Stimulated activated CD4-positive, alpha-beta T cell treated with anti-CD3 and anti-CD28 coated beads, TNF-alpha, amount 100 ng/mL, for 48 hours (primary cell): Measurements from ENCODE around the gene NPTN.
"Not testable (repeated sequence)": the region's sequence is repeated elsewhere in the genome, so short reads cannot be mapped to it uniquely, and the experiment has no call there.

Experiments
- DNase-seq, 3 donors: peaks; one replicate each; pipeline ENCODE4 v3.0.0-alpha.2; 2020; ENCODE audit warnings: low read depth in 3 of 3

Gene NPTN

DNA sequence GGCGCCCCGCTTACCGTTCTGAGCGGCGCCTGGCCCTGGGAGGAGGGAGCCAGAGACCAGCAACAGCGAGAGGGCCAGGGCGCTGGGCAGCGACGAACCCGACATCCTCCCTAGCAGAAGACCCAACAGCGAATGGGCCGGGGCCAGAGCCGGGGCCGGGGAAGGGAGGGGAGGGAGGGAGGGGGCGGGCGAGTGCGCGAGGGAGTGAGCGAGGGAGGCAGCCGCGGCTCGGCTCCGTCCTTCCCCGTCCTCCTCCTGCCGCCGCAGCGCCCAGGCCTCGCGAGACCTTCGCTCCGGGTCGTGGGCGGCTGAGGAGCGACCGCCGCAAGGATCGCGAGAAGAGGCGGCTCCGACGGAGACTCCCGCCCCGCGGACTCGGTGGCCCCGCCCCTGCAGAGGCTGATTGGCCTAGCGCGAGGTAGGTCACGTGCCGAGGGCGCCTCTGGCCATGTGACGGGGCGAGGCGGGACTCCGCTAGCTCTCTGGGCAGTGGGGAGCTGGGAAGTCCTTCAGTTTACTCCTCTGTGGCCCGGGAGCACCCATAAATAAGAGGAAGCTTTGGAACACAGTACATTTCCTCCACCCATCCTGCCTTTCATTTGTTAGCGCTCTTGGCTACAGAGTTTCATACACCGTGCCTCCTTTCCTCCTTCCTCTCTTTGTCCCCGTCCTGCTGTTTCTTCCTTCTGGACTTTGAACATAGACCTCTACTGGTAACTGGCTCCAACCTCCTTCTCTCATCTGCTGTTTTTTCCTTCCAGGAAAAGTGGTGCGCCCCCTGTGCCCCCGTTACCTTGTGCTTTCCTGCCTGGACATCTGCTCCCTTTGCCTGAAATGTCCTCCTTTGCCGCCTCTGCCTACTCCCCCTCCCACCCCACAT lies at the start of gene NPTN:
TSS of gene NPTN (minus strand) at position 279 of the 880 bp plus-strand sequence. CDS start at position 105, 174 bp downstream.
- DNase-seq, result peak; percentile 96 to 98 (median 97)

DNA sequence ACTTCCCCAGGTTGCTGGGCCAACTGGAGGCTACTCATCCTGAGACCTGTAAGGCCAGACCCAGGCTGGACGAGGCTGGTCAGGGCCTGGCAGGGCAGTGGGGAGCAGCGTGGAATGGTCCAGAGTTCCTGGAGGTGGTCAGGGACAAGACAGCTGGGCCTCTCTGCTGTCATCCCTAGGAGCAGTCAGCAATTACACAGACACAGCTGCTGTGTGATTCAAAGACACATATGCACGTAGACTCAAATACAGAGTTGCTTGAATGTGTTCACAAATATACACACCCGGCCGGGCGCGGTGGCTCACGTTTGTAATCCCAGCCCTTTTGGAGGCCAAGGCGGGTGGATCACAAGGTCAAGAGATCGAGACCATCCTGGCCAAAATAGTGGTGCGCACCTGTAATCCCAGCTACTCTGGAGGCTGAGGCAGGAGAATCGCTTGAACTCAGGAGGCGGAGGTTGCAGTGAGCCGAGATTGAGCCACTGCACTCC lies 49.5 kb upstream of the NPTN start:
- DNase-seq, result no peak

GRCh38 chr15:73681856-73682599 lies 48.8 kb upstream of the NPTN start:
- DNase-seq, result no peak

- DNase-seq, result no peak
These were observed 47.9 kb upstream of the NPTN start for GRCh38 chr15:73681063-73681462.

DNA sequence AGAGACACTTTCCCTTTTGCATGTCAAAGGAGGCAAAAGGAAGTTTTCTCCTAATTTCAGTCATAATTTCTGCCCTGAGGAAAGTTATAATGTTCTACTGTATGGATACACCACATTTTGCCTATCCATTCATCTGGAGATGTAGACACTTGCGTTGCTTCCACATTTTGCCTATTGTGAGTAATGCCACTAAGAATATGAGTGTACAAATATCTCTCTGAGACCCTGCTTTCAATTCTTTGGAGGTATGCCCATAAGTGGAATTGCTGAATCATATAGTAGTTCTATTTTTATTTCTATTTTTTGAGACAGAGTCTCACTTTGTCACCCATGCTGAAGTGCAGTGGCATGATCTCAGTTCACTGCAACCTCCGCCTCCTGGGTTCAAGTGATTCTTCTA lies 47.4 kb upstream of the NPTN start:
- no peak for DNase-seq

- no peak for DNase-seq
These were observed 46.8 kb upstream of the NPTN start for GRCh38 chr15:73679964-73680363.

GRCh38 chr15:73679180-73679579 lies 46.0 kb upstream of the NPTN start:
- no peak for DNase-seq

DNA sequence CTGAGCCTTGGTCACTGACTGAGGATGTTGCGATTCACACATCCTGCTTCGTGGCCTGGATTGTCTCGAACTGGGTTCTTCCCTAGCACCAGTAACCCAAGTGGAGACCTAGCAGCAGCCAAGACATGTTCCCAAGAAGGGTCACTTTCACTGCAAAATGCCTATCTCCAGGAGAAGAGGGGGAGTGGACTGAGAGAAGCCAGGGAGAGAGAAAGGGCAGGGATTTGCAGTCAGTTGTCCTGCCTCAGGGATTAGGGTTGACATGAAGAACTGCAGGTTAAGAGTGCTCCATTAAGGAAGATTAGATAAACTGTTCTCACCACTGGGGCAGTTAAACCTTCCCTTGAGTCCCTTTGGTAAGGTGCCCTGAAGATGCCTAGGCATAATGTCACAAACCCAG lies 45.3 kb upstream of the NPTN start:
- DNase-seq, result no peak

- DNase-seq, result no peak
These were observed 44.5 kb upstream of the NPTN start for GRCh38 chr15:73677733-73678132.

DNA sequence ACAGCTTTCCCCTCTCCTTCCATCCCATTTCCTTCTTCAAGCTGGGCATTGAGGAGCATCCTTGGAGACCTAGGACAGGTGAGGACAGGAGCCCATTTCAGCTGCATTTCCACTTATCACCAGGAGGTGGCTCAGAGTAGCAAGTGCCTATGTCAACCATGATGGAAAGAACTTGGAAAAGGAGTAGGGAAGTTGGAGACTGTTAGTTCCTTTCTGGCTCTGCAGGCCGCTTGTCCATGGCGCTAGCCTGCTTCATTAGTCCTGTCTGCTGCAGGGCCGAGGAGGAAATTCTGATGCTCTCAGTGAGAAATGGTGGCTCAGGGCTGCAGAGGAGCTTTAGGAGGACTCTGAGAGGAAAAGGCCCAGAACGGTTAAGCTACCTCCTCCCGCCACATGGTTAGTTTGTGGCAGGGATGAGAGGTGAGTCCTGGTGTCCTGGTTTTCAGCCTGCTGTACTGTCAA lies 44.0 kb upstream of the NPTN start:
- peak in 1 of 3 donors; percentile 16 for DNase-seq

- no peak for DNase-seq
These were observed 41.4 kb upstream of the NPTN start for GRCh38 chr15:73674587-73674986.

DNA sequence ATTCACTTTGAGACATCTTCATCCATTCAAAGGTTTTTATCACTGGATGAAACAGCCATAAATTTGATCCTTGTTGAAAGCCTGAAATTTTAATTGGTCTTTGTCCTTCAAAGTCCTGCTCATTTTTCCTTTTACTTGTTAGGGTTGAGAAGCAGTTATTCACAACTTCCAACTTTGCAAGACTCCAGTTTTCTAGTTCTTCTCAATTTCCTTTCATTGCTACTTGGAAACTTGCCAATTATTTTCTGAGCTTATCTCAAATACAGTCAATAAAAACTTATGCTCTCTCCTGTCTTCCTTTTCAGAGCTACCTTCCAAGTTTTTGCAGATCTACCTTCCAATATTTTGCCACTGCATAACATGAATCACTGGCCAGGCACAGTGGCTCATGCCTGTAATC lies 27.3 kb upstream of the NPTN start:
- no peak for DNase-seq

- no peak for DNase-seq
These were observed 25.5 kb upstream of the NPTN start for GRCh38 chr15:73658645-73659044.

- no peak for DNase-seq
These were observed 22.5 kb upstream of the NPTN start for GRCh38 chr15:73655724-73656123.

- no peak for DNase-seq
These were observed 21.5 kb upstream of the NPTN start for GRCh38 chr15:73654659-73655058.

DNA sequence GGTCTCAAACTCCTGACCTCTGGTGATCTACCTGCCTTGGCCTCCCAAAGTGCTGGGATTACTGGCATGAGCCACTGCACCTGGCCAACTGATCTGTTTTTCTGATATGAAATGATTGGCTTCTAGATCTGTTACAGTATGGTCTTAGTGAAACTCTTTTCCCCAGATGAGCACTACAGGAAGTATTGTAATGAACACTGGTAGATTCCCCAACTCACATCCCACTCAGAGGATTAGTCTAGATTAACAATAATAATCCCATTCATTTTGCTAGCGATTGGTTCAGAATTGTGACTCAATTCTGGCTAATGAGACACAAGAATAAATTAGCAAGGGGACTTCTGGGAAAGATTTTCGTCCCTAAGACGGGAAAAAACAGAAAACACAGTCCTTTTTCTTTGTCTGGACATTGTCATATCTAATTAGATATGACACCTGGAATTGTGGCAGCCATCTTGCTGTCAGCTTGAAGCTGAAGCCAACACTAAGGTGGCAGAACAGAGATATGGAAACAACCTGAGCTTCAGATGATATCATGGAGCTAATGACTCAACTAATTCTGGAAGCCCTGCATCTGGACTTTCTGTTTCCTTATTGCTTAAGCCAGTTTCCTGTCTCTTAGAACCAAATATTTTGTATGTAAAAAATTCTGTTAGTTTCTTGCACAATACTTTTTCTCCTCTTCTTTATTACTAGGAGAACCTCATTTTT lies 17.4 kb upstream of the NPTN start:
- no peak for DNase-seq

DNA sequence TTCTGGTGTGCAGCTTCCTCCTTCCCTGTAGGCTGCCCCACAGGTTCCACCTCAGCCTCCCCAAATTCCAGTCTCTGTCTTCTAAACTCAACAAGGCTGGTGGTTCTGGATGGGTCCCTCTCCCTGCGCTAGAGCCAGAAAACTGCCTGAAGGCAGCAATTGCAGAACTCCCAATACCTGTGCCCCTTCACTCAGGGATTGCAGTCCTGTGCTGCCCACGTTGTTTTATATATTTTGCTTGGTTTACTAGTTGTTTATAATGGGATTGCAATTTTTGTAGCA lies 14.8 kb upstream of the NPTN start:
- no peak for DNase-seq

DNA sequence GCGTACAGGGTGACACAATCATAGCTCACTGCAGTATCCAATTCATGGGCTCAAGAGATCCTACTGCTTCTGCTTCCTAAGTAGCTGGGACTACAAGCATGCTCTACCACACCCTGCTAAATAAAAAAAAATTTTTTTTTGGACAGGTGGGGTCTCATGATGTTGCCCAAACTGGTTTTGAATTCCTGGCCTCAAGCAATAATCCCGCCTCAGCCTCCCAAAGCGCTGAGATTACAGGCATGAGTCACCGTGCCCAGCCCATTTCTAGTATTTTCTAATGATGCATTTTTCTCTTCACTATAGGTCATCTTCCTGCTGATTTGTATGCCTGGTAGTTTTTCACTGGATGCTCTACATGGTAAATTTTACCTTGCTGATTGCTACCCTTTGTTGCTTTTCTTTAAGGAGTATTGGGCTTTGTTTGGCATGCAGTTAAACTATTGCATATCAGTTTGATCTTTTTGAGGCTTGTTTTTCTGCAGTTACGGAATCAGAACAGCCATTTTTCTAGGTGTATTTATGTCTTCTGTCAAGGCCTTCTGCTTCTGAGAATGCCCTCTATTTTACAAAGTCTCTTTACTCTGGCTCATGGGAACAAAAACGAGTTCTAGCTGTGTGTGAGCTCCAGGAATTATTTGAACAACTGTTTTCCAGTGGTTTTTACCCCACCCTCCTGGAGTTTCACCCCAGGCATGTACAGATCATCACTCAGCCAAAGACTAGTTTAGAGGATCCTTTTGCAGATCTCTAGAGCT lies 14.2 kb upstream of the NPTN start:
- DNase-seq, result no peak

DNA sequence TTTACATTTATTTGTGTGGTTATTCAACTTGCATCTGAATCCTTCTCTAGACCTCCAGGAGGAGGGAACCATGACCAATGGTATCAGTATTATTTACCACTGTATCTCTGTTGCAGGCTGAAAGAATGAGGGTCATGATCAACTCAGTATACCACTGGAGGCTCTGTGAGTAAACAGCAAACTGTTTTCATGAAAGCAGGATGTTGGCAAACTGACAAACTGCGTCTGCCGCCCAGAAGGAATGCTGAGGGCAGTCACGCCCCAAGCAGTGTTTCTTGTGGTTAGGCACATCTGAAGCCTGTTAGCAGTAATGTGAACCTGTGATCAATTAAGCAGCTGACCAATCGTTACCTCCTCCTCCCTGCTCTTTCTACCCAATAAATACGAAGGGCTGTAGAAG lies 6.3 kb upstream of the NPTN start:
- DNase-seq, result not testable (repeated sequence)

DNA sequence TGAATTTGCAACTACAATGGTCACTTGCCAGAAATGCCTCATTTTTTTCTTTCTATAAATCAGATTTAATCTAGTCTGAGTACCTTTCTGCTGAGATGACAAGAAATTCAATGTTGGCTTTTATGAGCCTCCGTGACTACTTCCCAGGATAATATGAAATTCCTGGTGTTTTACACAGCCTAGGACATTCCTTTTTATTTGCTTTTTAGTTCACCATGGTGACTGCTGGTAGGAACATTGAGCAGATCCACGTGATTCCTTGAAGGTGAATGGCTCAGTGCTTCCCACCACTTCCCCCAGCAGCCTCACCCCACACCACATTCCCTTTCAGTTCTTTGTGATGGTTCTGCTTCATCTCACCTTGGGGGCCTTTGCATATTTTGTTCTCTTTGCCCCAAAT lies 4.3 kb upstream of the NPTN start:
- DNase-seq, result no peak

DNA sequence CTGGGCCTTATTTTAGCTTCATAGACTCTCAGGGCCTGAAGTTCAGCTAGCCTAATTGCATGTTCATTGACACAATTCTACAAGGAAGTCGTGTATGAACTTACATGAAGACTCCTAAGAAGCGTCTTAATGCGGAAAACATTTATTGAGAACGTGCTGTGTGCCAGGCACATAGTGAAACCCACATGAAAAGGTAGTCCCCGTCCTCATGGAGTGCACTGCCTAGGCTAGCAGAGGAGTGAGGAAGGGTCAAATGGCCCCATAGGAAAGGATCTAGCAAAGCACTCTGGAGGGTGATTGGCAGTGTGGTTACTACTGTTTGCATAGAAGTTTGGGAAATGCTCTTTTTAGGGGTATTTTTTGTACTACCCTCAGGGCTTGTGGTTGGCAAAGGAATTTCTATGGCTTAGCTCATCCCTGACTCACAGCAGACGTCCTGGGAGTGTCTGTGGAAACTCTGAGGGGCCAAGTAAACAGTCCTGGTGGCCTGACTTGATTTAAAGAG lies 854 bp upstream of the NPTN start:
- no peak for DNase-seq
